ENCODE results near the gene PRKCE.
"Not testable (repeated sequence)": the region's sequence is repeated elsewhere in the genome, so short reads cannot be mapped to it uniquely, and the experiment has no call there.

Gene PRKCE

GRCh38 chr2:46223514-46223913 lies 572.0 kb downstream of the PRKCE start:
- not testable (repeated sequence) for H3K36me3 ChIP-seq (ENCODE audit: control insufficient read depth in 1 of 2, insufficient read depth in 2 of 2, low read length in 2 of 2); H3K9ac ChIP-seq (ENCODE audit: low read depth in 1 of 2, low read length in 2 of 2); H3K27ac ChIP-seq (ENCODE audit: low read depth, low read length); H3K9me3 ChIP-seq (ENCODE audit: control insufficient read depth in 1 of 2, low read length in 2 of 2); H3K4me3 ChIP-seq (ENCODE audit: low read depth in 1 of 2, low read length in 2 of 2); H3K27me3 ChIP-seq (ENCODE audit: control insufficient read depth in 1 of 2, insufficient read depth in 2 of 2, low read length in 2 of 2); H3K4me1 ChIP-seq (ENCODE audit: control insufficient read depth in 1 of 2, insufficient read depth in 2 of 2, low read length in 2 of 2)

- H3K9me3 ChIP-seq (ENCODE audit: control insufficient read depth in 1 of 2, low read length in 2 of 2): peaks cover 0 to 2% of the 10 kb centered on the region in 2 donors
- H3K36me3 ChIP-seq (ENCODE audit: control insufficient read depth in 1 of 2, insufficient read depth in 2 of 2, low read length in 2 of 2): no peaks in the 10 kb centered on the region
- no peak overlapping the region for H3K9ac ChIP-seq (ENCODE audit: low read depth in 1 of 2, low read length in 2 of 2)
- no peak overlapping the region for H3K27ac ChIP-seq (ENCODE audit: low read depth, low read length)
- peaks cover 11% of the 10 kb centered on the region in 2 donors for H3K4me1 ChIP-seq (ENCODE audit: control insufficient read depth in 1 of 2, insufficient read depth in 2 of 2, low read length in 2 of 2)
- H3K27me3 ChIP-seq (ENCODE audit: control insufficient read depth in 1 of 2, insufficient read depth in 2 of 2, low read length in 2 of 2): no peaks in the 10 kb centered on the region
- no peak overlapping the region for H3K4me3 ChIP-seq (ENCODE audit: low read depth in 1 of 2, low read length in 2 of 2)
Observed at GRCh38 chr2:46225150-46225625, 573.7 kb downstream of the PRKCE start.

- no peak overlapping the region for H3K9ac ChIP-seq (ENCODE audit: low read depth in 1 of 2, low read length in 2 of 2)
- no peaks in the 10 kb centered on the region for H3K36me3 ChIP-seq (ENCODE audit: control insufficient read depth in 1 of 2, insufficient read depth in 2 of 2, low read length in 2 of 2)
- no peaks in the 10 kb centered on the region for H3K27me3 ChIP-seq (ENCODE audit: control insufficient read depth in 1 of 2, insufficient read depth in 2 of 2, low read length in 2 of 2)
- H3K27ac ChIP-seq (ENCODE audit: low read depth, low read length): no peak overlapping the region
- peaks cover 11% of the 10 kb centered on the region in 2 donors for H3K4me1 ChIP-seq (ENCODE audit: control insufficient read depth in 1 of 2, insufficient read depth in 2 of 2, low read length in 2 of 2)
- H3K4me3 ChIP-seq (ENCODE audit: low read depth in 1 of 2, low read length in 2 of 2): no peak overlapping the region
- H3K9me3 ChIP-seq (ENCODE audit: control insufficient read depth in 1 of 2, low read length in 2 of 2): peaks cover 0 to 2% of the 10 kb centered on the region in 2 donors
Observed at GRCh38 chr2:46225730-46226129, 574.3 kb downstream of the PRKCE start.

GRCh38 chr2:46226620-46227019 lies 575.1 kb downstream of the PRKCE start:
- Histone ChIP-seq H3K27me3 (ENCODE audit: control insufficient read depth in 1 of 2, insufficient read depth in 2 of 2, low read length in 2 of 2) (no peaks in the 10 kb centered on the region), H3K4me3 (ENCODE audit: low read depth in 1 of 2, low read length in 2 of 2) (no peak overlapping the region), H3K9me3 (ENCODE audit: control insufficient read depth in 1 of 2, low read length in 2 of 2) (peaks cover 0 to 2% of the 10 kb centered on the region in 2 donors), H3K4me1 (ENCODE audit: control insufficient read depth in 1 of 2, insufficient read depth in 2 of 2, low read length in 2 of 2) (peaks cover 11% of the 10 kb centered on the region in 2 donors), H3K27ac (ENCODE audit: low read depth, low read length) (no peak overlapping the region), H3K9ac (ENCODE audit: low read depth in 1 of 2, low read length in 2 of 2) (no peak overlapping the region), H3K36me3 (ENCODE audit: control insufficient read depth in 1 of 2, insufficient read depth in 2 of 2, low read length in 2 of 2) (no peaks in the 10 kb centered on the region)

- peaks cover 0 to 2% of the 10 kb centered on the region in 2 donors for H3K9me3 ChIP-seq (ENCODE audit: control insufficient read depth in 1 of 2, low read length in 2 of 2)
- no peaks in the 10 kb centered on the region for H3K36me3 ChIP-seq (ENCODE audit: control insufficient read depth in 1 of 2, insufficient read depth in 2 of 2, low read length in 2 of 2)
- H3K27ac ChIP-seq (ENCODE audit: low read depth, low read length): no peak overlapping the region
- no peak overlapping the region for H3K4me3 ChIP-seq (ENCODE audit: low read depth in 1 of 2, low read length in 2 of 2)
- peaks cover 11% of the 10 kb centered on the region in 2 donors for H3K4me1 ChIP-seq (ENCODE audit: control insufficient read depth in 1 of 2, insufficient read depth in 2 of 2, low read length in 2 of 2)
- H3K27me3 ChIP-seq (ENCODE audit: control insufficient read depth in 1 of 2, insufficient read depth in 2 of 2, low read length in 2 of 2): no peaks in the 10 kb centered on the region
- no peak overlapping the region for H3K9ac ChIP-seq (ENCODE audit: low read depth in 1 of 2, low read length in 2 of 2)
Observed at GRCh38 chr2:46227022-46227421, 575.5 kb downstream of the PRKCE start.

- H3K27ac ChIP-seq (ENCODE audit: low read depth, low read length): no peak overlapping the region
- no peak overlapping the region for H3K9ac ChIP-seq (ENCODE audit: low read depth in 1 of 2, low read length in 2 of 2)
- H3K4me1 ChIP-seq (ENCODE audit: control insufficient read depth in 1 of 2, insufficient read depth in 2 of 2, low read length in 2 of 2): peaks cover 11% of the 10 kb centered on the region in 2 donors
- peaks cover 0 to 2% of the 10 kb centered on the region in 2 donors for H3K9me3 ChIP-seq (ENCODE audit: control insufficient read depth in 1 of 2, low read length in 2 of 2)
- no peaks in the 10 kb centered on the region for H3K27me3 ChIP-seq (ENCODE audit: control insufficient read depth in 1 of 2, insufficient read depth in 2 of 2, low read length in 2 of 2)
- no peaks in the 10 kb centered on the region for H3K36me3 ChIP-seq (ENCODE audit: control insufficient read depth in 1 of 2, insufficient read depth in 2 of 2, low read length in 2 of 2)
- no peak overlapping the region for H3K4me3 ChIP-seq (ENCODE audit: low read depth in 1 of 2, low read length in 2 of 2)
Observed at GRCh38 chr2:46227674-46228289, 576.3 kb downstream of the PRKCE start.

- Histone ChIP-seq H3K9me3 (ENCODE audit: control insufficient read depth in 1 of 2, low read length in 2 of 2) (no peaks in the 10 kb centered on the region), H3K9ac (ENCODE audit: low read depth in 1 of 2, low read length in 2 of 2) (no peak overlapping the region), H3K36me3 (ENCODE audit: control insufficient read depth in 1 of 2, insufficient read depth in 2 of 2, low read length in 2 of 2) (no peaks in the 10 kb centered on the region), H3K27me3 (ENCODE audit: control insufficient read depth in 1 of 2, insufficient read depth in 2 of 2, low read length in 2 of 2) (no peaks in the 10 kb centered on the region), H3K4me1 (ENCODE audit: control insufficient read depth in 1 of 2, insufficient read depth in 2 of 2, low read length in 2 of 2) (peaks cover 11% of the 10 kb centered on the region in 2 donors), H3K4me3 (ENCODE audit: low read depth in 1 of 2, low read length in 2 of 2) (no peak overlapping the region), H3K27ac (ENCODE audit: low read depth, low read length) (no peak overlapping the region)
Observed at GRCh38 chr2:46229134-46230063, 577.9 kb downstream of the PRKCE start.

GRCh38 chr2:46230115-46230571 lies 578.7 kb downstream of the PRKCE start:
- Histone ChIP-seq H3K9ac (ENCODE audit: low read depth in 1 of 2, low read length in 2 of 2) (no peak overlapping the region), H3K27me3 (ENCODE audit: control insufficient read depth in 1 of 2, insufficient read depth in 2 of 2, low read length in 2 of 2) (no peaks in the 10 kb centered on the region), H3K4me1 (ENCODE audit: control insufficient read depth in 1 of 2, insufficient read depth in 2 of 2, low read length in 2 of 2) (peaks cover 7 to 8% of the 10 kb centered on the region in 2 donors), H3K9me3 (ENCODE audit: control insufficient read depth in 1 of 2, low read length in 2 of 2) (no peaks in the 10 kb centered on the region), H3K27ac (ENCODE audit: low read depth, low read length) (no peak overlapping the region), H3K36me3 (ENCODE audit: control insufficient read depth in 1 of 2, insufficient read depth in 2 of 2, low read length in 2 of 2) (no peaks in the 10 kb centered on the region), H3K4me3 (ENCODE audit: low read depth in 1 of 2, low read length in 2 of 2) (no peak overlapping the region)

GRCh38 chr2:46230677-46231425 lies 579.4 kb downstream of the PRKCE start:
- H3K9me3 ChIP-seq (ENCODE audit: control insufficient read depth in 1 of 2, low read length in 2 of 2): no peaks in the 10 kb centered on the region

More at GRCh38 chr2:46230677-46231425, 579.4 kb downstream of the PRKCE start:
- Histone ChIP-seq H3K27me3 (ENCODE audit: control insufficient read depth in 1 of 2, insufficient read depth in 2 of 2, low read length in 2 of 2) (no peaks in the 10 kb centered on the region), H3K27ac (ENCODE audit: low read depth, low read length) (no peak overlapping the region), H3K4me1 (ENCODE audit: control insufficient read depth in 1 of 2, insufficient read depth in 2 of 2, low read length in 2 of 2) (peaks cover 7 to 8% of the 10 kb centered on the region in 2 donors), H3K9ac (ENCODE audit: low read depth in 1 of 2, low read length in 2 of 2) (no peak overlapping the region), H3K36me3 (ENCODE audit: control insufficient read depth in 1 of 2, insufficient read depth in 2 of 2, low read length in 2 of 2) (no peaks in the 10 kb centered on the region), H3K4me3 (ENCODE audit: low read depth in 1 of 2, low read length in 2 of 2) (no peak overlapping the region)
